Cortex of kidney (tissue), 1 donor: Measurements from ENCODE around the gene CAMK2N2.

Experiments
- DNase-seq: peaks from one replicate; lab custom pipeline; 2025; lab: John Stamatoyannopoulos, UW

CAMK2N2 gene

DNA sequence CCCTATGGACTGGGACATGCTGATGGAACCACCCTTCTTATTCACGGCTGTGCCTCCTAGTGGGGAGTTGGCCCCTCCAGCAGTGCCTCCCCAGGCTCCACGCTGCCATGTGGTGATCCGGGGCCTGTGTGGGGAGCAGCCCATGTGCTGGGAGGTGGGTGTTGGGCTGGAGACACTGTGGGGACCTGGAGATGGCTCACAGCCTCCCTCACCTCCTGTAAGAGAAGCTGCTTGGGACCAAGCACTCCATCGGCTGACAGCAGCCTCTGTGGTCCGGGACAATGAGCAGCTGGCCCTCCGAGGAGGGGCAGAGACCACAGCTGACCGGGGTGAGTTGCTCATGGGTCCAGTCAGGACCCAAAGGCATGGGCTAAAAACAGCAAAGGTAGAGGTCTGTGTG is 21.6 kb downstream of the CAMK2N2 start:
- DNase-seq, result no peak

DNA sequence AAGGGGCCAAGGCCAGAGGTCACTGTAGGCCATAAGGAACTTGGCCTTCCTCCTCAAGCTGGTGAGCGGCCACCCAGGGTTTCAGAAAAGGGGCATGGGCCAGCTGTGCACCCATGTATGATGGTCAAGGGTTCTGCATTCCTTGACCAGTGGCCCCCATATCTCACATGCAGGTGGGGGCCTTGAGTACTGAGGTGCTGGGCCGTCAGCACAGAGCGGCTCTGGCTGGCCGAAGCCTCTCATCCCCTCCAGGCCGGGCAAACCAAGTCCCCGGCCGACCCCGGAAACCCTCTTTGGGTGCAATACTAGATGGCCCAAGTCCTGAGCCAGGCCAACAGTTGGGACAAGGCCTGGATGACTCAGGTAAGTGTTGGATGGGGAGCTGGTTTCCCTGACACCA is 22.1 kb downstream of the CAMK2N2 start:
- no peak for DNase-seq

DNA sequence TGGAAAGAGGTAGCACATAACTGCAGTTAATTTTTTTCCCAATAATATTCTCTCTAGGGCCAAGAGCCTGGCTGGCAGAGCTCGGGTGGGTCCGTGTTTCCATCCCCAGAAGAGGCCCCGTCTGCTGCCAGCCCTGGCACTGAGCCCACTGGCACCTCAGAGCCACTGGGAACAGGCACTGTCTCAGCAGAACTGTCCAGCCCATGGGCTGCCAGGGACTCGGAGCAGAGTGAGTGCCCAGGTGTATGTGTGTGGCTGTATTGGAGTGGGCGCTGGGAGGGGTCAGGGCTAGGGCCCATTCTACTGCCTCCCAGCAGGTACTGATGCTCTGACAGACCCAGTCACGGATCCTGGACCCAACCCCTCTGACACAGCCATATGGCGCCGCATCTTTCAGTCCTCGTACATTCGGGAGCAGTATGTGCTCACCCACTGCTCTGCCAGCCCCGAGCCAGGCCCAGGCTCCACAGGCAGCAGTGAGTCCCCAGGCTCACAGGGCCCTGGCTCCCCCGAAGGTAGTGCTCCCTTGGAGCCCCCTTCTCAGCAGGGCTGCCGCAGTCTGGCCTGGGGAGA is 23.0 kb downstream of the CAMK2N2 start:
- DNase-seq, result no peak

DNA sequence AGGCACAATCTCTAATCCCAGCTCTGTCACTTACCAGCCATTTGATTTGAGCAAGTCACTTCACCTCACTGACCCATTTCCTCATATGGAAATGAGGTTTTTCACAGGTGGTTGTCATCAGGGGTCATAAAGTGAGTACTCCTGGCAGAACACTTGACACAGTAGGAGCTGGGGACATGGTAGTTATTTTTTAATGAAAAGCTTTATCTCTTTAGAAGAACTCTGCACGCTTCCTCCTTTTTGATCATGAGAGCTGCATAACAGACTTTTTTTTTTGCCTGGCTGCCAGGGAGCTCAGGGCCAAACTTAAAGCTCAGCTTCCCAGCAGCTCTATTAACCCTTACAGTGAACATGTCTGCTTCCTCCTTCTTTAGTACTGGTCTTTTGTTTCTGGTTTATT is 23.5 kb downstream of the CAMK2N2 start:
- no peak for DNase-seq

DNA sequence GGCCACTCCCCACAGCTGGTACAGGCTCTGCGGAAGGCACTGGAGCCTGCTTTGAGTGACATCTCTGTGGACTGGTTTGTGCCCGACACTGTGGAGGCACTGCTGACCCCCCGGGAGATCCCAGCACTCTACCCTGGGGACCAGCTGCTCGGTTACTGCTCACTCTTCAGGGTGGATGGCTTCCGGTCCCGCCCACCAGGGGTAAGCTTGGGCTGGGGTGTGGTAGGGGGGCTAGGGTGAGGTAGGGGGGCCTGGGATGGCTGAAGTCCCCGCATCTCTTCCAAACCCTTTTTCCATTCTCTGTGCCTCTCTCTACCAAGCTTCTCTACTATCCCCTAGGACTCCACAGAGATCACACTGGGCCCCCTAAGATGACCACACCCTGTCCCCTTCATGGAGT is 24.1 kb downstream of the CAMK2N2 start:
- no peak for DNase-seq

DNA sequence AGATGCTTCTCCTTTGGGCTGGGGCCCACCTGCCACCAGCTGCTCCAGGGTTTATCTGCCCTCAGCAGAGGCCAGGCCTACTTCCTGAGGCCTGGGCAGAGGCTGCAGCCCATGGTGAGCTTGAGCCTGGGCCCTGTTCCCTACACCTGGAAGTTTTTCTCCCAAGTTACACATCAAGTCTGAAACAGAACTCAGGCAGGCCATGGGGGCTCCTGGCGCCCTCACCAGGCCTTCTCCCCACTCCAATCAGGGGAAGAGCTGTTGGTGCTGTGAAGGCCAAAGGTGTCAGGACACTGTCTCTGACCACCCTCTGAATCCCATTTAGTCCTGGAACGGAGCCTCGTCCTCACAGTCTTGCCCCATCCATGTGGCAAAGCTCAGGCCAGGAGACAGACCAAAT is 24.7 kb downstream of the CAMK2N2 start:
- DNase-seq, result no peak

DNA sequence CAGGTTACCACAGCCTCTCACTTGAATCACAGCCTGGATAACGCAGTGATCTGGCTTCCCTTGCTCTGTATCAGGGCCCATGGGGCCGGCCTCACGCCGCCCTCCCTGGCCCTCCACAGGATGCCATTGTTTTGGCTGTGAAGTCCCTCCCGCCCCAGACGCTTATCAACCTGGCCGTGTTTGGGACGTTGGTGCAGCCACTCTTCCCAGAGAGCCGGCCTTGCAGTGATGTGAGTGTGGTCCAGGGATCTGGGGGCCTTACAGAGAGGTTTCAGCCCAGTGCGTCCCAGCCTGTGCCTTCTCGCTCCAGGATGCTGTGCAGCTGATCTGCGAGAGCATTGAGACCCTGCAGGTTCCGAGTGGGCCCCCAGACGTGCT is 25.3 kb downstream of the CAMK2N2 start:
- DNase-seq, result no peak

DNA sequence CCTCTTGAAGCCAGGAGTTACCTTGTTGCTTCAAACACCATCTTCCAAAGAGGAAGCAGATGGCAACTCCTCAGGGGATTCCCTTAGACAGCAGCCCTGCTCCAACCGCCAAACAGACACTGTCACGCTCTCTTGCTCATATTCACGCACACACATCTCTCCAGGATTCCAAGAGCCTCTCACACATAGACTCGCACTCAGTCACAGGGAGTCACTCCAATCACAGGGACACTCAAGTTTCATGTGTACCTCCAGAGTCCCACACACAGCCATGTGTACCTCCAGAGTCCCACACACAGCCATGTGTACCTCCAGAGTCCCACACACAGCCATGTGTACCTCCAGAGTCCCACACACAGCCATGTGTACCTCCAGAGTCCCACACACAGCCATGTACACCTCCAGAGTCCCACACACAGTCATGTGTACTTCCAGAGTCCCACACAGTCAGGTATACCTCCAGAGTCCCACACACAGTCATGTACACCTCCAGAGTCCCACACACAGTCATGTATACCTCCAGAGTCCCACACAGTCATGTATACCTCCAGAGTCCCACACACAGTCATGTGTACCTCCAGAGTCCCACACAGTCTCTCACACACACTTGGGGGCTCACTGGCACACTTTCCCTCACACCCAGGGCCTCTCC is 25.8 kb downstream of the CAMK2N2 start:
- DNase-seq, result no peak

DNA sequence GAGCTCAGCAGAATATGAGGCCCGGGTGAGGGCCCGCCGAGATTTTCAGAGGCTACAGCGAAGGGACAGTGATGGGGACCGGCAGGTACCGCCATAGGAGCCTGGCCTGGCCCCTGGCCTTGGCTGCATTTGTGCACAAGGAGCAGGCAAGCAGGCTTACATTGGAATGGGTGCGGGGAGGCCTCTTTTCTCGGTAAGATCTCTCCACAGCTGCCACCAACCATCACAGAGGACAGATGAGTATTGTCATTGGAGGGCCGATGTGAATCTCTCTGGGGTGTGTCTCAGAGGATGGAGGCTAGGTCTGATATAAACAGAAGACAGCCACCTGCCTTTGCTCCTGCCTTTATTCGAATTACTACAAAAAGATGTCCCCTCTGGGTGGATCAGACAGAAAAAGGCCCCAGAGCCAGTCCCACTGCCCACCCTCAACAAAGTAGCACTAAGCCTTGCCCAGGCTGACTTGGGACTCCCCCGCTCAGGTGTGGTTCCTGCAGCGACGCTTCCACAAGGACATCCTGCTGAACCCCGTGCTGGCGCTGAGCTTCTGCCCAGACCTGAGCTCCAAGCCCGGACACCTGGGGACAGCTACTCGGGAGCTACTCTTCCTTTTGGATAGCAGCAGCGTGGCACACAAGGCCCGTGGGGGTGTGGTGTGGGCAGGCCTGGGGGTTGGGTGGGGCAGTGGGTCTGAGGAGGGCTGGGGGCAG is 26.5 kb downstream of the CAMK2N2 start:
- DNase-seq, result no peak

DNA sequence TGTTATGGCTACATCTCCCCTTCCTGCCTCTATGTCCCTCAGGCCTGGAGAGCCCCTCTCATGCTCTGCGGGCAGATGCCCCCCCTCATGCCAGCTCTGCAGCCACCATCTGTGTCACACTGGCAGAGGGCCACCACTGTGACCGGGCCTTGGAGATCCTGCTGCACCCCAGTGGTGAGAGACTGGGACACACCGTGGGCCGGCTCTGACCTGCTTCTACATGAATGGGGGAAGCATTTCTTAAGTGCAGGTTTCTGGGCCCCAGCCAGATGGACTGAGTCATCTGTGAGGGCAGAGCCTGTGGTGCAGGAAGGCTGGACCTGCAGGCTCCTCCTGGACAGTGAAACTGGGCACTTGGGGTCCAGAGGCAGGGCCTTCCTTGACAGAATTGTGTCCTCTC is 27.1 kb downstream of the CAMK2N2 start:
- no peak for DNase-seq

DNA sequence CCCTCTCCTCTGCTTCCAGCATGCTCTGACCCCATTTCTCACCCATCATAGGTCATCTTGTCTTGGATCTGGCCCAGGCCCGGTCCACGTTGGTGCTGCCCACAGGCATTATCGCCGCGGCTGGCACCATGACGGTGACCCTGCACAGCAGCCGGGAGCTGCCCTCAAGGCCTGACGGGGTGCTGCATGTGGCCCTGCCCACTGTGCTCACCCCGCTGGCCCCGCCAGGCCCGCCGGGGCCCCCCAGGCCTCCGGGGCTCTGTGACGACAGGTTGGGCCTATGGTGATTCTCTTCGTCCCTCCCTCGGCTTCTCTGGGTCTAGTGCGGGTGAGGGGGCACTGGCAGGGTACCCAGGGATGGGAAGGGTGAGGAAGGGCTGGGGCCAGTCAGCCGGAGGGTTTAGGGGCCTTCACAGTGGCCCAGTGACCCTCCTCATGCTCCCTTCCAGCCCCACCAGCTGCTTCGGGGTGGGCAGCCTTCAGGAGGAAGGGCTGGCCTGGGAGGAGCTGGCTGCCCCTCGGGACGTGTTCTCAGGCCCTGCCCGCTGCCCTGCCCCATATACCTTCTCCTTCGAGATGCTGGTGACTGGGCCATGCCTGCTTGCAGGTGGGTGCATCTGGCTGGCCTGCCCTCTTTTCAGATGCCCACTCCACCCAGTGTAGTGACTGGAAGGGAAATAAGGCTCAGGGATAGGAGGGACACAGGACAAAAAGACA is 28.1 kb downstream of the CAMK2N2 start:
- DNase-seq, result no peak

DNA sequence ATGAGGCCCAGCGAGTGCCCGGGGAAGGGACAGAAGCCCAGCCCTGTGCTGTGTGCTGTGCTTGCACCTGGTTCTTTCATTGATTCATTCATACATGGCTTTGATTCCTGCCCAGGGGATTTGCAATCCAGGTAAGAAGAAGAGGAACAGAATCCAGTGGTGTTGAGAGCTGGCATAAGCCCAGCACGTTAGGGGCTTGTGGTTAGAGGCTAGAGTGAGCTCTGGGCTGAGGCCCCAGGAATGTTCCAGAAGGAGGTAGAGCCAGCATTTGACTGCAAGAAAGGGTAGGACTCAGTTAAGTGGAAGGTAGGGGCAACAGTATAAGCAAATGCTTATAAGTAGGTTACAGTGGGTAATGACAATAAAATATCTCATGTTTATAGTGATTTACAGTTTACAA is 29.7 kb downstream of the CAMK2N2 start:
- DNase-seq, result no peak

DNA sequence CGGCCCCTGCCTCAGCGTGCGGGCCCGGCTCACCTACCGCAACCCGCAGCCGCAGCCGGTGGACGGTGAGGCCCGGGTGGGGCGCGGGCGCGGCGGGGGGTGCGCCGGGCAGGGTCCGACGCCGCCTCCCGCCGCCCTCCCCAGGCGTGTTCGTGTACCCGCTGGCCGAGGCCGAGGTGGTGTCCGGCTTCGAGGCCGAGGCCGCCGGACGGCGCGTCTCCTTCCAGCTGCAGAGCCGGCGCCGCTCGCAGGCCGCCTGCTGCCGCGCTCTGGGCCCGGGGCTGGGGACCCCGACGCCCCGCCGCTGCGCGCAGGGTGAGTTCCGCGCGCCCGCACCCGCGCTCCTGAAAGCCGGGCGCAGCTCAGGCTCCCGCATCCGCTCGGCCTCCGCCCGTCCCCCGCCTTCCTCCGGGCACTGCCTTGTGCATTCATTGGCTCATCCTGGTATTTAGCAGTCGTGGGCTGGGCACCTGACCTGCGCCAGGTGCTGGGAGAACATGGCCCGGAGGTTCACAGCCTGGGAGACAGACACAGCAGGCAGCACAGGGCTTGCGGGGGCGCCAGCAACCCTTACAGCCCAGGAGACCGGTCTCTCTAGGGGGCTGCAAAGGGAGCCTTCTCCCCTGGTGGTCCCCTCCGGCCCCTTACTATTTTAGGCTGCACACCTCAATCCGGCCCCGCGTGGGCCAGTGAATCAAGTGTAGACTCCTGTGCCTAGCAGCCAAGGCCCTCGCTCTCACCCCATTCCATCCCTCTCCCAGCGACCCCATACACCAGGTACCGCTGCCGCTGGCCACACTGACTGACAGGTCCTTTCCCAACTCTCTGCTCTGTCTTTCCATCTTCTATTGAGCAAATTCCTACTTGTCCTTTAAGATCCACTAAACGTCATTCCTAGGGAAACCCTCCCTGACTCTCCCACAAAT is 30.5 kb downstream of the CAMK2N2 start:
- DNase-seq, result no peak

DNA sequence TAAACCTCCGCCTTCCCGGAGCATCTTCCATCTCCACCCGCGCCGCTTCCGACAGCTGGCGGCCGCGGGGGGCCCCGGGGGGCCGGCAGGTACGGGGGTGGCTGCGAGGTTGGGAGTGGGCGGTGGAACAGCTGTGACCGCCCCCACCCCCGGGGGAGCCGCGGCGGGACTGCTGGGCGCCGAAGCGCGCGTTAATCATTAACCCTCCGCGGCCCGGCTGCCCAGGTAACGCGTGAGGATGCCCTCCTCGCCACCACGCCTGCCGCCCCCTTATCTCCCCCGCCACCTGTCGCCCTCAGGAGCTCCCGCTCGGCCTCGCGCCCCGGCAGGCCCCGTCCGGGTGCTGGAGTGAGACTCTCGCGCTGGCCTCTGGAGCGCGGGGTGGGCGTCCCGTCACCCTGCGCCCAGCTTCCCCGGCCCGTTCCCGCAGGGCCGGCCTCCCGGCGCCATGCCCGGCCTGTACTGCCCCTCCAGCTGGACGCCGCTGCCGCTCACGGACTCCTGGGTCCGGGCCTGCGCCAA is 31.2 kb downstream of the CAMK2N2 start:
- no peak for DNase-seq

DNA sequence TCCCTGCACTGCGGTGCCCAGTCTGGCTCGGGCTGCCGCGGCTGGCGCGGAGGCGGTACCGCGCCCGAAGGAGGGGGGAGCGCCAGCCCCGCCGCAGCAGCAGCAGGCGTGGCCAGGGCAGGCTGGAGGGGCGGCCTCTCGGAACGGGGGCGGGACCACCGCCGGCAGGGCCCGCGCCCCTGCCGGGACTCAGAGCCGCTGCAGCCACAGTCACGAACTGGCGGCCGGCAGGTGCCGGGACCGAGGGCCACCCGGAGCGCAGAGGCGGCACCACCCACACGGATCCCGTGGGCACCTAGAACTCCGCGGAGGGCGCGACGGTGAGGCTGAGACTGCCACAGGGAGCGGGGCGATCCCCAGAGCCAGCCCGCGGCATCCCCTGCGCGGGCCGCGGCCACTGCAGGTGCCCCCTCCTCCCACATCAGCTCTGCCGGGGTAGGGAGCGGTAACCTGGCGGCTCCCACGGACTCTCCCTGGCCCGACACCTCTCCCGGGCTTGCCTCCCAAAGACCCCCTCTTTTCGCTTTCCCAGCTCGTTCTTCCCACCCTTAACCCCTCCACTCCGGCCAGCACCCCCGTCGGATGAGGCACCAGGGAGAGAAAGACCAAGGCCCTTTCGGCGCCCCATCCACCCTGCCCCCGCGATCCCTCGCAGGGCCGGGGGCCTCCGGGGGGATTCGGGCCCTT is 31.8 kb downstream of the CAMK2N2 start, which contains the start of gene VWA5B2:
TSS of gene VWA5B2 (plus strand) at position 192 of the 687 bp plus-strand sequence. CDS start 944 bp downstream, outside the sequence.
- no peak for DNase-seq

DNA sequence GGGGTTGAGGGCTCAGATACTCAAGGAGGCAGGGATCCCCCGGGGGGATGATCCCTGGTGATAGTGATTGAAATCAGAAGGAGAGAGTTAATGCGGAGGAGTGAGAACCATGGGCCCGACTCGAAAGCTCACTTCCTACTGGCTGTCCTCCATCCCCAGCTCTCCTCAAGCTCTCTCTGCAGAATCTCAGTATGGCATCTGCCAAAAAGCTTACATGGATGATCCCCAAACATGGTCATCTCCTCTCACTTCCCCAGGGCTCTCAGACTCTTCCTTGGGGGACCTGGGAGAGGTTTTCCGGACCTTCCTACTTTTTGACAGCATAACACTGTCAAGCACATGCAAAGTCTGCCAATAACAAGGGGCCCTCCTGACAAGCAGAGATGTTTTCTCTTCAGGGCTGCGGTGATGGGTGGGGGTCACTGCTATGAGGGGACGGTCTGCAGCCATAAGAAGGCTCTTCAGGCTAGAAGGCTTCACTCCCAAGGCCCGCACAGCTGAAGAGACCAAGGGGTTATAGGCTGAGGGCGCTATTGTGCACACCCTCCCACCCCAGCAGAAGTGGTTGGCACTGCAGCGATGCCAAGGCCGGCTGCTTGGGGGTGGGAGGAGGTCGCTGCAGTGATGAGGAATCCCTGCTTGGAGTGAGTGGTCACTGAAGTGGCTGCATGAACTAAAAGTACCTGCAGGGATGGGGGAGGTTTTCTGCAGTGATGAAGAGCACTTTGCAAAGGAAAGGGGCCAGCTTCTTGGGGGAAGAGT is 32.8 kb downstream of the CAMK2N2 start:
- DNase-seq, result no peak

DNA sequence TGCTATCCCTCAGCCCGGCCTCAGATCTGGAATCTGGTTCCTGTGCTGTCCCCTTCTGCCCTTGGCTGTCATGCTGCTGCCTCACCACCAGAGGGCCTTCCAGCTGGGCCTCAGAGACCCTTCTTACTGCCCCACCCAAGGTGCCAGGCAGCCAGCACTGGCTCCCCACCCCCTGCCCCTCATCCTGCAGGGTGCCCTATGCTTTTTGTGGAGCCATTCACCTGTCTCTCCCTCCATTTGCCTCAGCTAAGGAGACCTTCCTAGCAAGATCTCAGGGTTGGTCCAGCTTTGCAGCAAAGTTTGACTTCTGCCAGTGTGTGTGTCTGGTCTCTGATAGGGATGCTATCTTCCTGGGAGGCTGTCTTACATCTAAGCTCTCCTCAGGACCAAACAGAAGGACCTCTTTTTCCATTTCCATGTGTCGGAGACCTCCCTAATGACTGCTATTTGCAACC is 33.8 kb downstream of the CAMK2N2 start:
- DNase-seq, result no peak

DNA sequence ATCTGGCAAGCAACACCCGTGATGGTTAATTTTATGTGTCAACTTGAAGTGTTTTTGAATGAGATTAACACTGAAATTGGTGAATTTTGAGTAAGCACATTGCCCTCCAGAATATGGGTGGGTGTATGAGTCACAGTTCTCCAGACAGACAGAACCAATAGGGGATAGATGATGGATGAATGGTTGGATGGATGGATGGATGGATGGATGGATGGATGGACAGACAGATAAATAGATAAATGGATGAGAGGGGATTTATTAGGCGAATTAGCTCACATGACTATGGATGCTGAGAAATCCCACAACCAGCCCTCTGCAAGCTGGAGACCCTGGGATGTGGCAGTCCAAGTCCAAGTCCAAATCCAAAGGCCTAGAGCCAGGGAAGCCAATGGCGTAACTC is 37.4 kb downstream of the CAMK2N2 start:
- DNase-seq, result no peak

DNA sequence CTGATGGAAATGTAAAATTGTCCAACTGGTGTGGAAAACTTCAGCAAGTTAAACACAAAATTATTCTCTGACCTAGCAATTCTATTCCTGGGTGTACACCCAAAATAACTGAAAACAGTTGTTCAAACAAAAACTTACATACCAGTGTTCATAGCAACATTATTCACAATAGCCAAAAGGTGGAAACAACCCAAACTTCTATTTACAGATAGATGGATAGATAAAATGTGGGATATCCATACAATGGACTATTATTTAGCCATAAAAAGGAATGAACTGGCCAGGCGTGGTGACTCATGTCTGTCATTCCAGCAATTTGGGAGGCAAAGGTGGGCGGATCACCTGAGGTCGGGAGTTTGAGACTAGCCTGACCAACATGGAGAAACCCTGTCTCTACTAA is 38.8 kb downstream of the CAMK2N2 start:
- DNase-seq, result no peak

DNA sequence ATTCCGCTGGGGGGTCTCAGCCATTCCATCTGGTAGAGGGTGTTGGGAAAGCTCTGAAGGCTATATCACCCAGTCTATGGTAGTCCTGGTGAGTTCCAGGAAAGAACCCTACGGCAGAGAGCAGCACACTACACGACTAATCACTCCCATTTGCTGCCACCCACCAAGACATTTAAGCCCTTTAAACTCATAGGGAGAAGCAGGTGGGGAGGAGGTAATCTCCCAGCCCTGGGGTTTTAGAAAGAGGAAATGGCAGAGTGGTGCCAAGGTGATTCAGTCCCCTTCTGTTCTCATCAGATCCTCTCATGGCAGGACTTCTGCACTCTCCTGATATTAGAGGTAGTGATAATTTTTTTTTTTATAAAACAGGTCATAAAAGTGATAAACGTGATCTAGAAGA is 42.5 kb downstream of the CAMK2N2 start:
- no peak for DNase-seq
